ENCODE measurements around the gene TBC1D22A.

GRCh38 chr22:46801826-46802607, 39.6 kb downstream of the TBC1D22A start:
- TF ChIP-seq, protein P1, sequence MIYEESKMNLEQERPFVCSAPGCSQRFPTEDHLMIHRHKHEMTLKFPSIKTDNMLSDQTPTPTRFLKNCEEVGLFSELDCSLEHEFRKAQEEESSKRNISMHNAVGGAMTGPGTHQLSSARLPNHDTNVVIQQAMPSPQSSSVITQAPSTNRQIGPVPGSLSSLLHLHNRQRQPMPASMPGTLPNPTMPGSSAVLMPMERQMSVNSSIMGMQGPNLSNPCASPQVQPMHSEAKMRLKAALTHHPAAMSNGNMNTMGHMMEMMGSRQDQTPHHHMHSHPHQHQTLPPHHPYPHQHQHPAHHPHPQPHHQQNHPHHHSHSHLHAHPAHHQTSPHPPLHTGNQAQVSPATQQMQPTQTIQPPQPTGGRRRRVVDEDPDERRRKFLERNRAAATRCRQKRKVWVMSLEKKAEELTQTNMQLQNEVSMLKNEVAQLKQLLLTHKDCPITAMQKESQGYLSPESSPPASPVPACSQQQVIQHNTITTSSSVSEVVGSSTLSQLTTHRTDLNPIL (CRISPR knock-in tag; IDR thresholded peaks at IDR 0.05; ENCODE audit: low read depth): no peak
- TF ChIP-seq, protein P2, sequence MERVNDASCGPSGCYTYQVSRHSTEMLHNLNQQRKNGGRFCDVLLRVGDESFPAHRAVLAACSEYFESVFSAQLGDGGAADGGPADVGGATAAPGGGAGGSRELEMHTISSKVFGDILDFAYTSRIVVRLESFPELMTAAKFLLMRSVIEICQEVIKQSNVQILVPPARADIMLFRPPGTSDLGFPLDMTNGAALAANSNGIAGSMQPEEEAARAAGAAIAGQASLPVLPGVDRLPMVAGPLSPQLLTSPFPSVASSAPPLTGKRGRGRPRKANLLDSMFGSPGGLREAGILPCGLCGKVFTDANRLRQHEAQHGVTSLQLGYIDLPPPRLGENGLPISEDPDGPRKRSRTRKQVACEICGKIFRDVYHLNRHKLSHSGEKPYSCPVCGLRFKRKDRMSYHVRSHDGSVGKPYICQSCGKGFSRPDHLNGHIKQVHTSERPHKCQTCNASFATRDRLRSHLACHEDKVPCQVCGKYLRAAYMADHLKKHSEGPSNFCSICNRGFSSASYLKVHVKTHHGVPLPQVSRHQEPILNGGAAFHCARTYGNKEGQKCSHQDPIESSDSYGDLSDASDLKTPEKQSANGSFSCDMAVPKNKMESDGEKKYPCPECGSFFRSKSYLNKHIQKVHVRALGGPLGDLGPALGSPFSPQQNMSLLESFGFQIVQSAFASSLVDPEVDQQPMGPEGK (CRISPR knock-in tag; IDR thresholded peaks at IDR 0.05; ENCODE audit: borderline replicate concordance): no peak
- TF ChIP-seq GLIS3 (CRISPR knock-in tag; IDR thresholded peaks at IDR 0.05) (no peak), ZFP3 (CRISPR knock-in tag; IDR thresholded peaks at IDR 0.05) (no peak), RARB (CRISPR knock-in tag; IDR thresholded peaks at IDR 0.05) (no peak), CSDC2 (CRISPR knock-in tag; IDR thresholded peaks at IDR 0.05) (no peak), BACH2 (CRISPR knock-in tag; IDR thresholded peaks at IDR 0.05; ENCODE audit: borderline replicate concordance) (no peak), TCF4 (CRISPR knock-in tag; IDR thresholded peaks at IDR 0.05; ENCODE audit: borderline replicate concordance) (no peak), ZNF70 (CRISPR knock-in tag; IDR thresholded peaks at IDR 0.05) (no peak), ZNF565 (CRISPR knock-in tag; conservative IDR thresholded peaks at IDR 0.05; ENCODE audit: low read depth) (no peak)
